ENCODE data around the gene LRSAM1.

LRSAM1 gene

DNA sequence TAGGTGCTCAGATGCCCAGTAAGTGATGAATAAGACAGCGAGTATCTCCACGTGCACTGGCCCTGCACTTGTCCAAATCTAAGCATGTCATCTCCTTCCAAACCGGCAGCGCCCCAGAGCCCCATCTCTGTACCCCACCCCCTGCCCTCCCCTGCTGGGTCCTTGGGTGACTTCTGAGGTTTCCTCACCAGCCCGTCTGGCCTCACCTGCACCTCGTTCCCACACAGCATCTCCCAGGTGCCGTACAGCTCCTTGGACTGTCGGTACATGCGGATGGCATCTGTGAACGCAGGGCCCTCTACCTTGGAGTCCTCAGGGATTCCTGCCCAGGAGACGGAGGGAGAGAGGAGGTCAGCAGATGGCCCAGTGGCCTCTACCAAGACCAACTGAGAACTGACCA lies 66.3 kb downstream of the LRSAM1 start:
- no peak for DNase-seq (ENCODE audit: low spot score)

DNA sequence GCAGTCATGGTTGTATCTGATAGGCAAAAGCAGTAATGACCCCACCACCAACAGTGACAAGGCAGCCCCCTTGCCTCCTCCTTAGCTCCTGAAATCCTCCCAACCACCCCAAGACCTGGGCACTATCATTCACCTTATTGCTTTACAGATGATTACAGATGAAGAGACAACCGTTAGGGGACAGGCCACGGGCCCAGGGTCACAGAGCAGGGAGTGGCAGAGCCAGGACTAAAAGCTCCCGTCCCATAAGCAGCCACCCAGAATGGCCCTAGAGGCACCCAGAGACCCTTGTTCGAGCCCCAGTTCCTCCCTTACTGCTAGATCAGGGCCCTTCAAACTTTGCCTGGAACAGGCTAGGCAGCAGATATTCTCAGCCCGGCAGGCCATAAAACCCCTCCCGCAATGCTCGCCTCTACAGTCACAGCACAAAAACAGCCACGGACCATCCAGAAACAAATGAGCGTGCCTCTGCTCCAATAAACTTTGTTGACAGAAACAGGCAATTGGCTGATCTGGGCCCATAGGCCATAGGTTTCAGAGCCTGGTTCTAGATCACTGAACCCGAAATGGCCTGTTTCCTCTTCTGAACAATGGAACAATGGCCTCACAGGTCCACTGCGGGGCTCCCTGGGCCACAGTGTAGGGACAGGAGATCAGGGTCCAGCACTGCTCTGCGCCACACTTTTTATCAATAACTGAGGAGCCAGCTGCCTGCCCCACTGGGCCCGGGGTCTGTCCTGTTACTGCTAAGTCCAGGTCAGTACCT lies 67.0 kb downstream of the LRSAM1 start:
- DNase-seq (ENCODE audit: low spot score): no peak

DNA sequence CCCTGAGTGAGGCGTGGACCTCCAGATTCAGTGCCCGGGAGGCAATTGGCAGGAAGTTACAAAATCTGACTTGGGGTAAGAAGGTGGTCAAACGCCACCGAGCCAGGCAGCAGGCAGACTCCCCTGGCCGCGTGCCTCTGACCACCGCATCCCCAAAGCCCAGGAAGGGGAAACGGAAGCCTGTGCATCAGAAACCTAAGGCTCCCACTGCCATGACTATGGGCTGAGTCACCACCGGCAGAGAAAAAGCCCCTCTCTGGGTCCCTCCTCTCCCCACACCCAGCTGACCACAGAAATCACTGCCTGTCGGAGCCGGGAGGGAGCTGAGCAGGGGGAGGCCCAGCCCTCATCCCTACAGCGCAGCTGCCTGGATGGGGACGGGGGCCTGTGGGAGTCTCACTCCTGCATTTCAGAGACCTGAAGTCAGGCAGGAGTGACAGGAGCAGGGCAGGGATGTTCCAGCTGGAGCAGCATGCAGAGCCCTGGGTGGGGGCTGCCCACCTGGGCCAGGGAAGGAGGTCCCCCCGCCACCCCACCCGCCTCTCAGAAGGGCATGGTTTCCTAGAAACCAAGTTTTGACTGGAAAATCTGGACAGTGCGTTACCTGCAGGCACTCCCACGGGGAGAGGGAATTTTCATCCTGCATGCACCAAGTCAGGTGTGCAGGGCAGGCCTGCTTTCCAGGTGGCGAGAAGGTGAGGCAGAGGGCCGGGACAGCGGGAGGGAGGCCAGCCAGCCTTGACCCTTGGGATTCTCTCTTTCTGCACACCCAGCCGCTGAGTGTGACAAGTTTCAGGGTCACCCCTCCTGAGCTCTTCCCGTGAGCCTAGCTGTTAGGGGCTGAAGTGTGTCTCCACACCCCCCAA lies 68.2 kb downstream of the LRSAM1 start:
- DNase-seq (ENCODE audit: low spot score): no peak

DNA sequence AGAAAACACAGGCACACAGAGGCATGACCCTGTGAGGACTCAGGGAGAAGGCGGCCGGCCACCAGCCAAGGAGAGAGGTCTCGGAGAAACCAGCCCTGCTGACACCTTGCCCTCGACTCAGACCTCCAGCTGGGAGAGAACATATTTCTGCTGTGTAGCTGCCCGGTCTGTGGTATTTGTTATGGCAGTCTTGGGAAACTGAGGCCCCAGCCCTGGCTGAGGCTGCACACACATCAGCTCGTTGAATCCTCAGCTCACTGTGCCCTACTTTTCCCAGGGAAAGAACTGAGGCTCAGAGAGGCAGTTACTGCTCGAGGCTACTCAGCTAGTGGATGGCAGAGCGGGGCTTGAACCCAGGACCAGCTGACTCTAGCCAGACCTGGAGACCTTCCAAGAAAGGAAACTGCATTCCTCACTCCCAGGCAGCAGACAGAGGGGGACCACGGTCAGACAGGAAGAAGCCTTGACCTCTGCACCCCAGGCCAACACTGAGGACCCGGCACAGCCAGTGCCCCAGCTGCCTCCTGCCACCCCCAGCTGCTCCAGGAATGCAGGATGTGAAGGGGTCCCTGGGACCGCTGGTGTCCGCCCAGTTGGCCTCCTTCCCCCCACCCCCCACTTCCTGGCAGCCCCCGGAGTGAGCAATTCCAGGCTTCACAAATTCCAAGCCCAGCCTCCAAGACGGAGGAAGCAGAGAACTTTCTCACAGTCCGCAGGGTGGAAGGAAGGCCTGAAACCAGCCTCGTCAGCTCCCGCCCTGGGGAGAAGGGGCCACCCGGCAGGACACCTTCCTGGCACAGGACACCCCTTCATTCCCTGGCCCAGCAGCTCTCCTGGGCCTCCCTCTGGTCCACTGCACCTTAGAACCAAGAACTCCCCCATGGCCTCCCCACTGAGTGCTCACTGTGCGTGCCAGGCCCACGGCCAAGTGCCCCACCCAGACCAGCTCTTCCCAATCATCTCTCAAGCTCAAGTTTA lies 69.9 kb downstream of the LRSAM1 start:
- peak; percentile 58 for DNase-seq (ENCODE audit: low spot score)

DNA sequence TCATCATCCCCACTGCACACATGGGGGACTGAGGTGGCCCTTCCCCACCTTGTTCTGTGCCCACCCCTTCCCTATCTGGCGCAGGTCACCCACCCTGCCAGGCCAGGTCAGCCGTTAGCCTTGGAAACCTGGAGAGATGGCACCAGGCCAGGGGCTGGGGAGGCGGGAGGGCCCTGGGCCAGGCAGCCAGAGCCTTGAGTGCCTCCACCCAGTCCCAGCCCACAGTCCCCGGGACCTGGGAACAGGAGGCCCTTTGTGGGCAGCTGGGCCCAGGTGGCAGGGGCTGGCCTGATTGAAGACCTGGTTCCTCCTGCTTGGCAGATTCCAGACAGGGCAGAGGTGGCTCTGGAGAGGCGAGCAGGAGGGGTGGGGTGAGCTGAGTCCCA lies 70.6 kb downstream of the LRSAM1 start:
- DNase-seq (ENCODE audit: low spot score): no peak

DNA sequence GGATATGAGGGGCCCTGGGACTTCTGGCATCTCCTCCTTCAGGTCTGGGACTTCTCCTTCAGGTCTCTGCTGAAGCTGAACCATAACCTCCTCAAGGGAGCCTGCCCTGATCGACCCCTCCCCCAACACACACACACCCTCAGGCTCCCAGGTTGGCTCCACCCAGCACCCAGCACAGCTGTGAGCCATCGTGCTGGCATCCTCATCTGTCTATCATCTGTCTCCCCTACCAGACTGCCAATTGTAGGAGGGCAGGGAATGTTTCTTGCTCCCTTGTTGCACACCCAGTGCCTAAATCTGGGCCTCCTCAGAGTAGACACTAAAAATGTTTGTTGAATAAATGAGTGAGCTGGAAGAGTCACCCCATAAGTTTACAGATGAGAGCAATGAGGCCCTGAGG lies 71.4 kb downstream of the LRSAM1 start:
- DNase-seq (ENCODE audit: low spot score): no peak

DNA sequence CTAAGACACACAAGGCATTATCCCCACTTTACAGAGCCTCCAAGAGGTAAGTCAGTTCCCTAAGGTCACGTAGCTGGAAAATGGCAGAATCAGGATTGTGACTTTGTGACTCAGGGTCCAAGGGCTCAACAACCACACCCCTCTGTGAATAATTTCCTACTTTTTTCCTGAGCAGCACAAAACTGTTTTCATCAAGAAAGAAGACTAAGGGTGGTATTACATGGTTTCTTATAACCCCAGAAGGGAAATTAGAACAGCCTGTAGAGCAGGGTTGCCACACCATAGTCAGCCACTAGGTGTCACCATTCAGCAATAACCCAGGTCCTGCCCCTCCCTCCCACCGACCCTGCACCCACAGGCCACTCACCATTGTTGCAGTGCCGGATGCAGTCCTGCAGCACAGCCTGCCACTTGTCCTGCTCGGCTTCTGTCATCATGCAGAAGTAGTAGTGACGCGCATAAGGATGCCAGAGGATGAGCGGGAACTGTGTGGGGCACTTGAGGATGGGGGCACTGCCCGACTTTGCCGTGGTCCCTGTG lies 72.1 kb downstream of the LRSAM1 start:
- no peak for DNase-seq (ENCODE audit: low spot score)

DNA sequence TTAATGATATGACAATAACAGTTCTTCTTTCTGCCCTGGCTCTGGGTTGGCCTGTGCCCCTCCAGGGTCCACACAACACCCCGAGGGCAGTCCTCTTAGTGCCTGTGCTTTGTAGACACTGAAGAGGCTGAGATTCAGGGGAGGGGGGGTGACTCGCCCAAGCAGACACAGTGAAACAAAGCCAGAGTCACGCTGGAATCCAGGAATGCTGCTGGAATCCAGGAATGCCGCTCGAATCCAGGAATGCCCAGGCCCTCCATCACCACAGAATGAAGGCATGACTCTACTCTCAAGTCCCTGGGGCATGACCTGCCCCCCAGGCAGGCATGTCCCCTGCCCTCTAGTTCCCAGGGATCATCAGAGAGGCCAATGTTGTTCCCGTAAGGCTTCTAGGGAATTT lies 73.1 kb downstream of the LRSAM1 start:
- DNase-seq (ENCODE audit: low spot score): no peak

DNA sequence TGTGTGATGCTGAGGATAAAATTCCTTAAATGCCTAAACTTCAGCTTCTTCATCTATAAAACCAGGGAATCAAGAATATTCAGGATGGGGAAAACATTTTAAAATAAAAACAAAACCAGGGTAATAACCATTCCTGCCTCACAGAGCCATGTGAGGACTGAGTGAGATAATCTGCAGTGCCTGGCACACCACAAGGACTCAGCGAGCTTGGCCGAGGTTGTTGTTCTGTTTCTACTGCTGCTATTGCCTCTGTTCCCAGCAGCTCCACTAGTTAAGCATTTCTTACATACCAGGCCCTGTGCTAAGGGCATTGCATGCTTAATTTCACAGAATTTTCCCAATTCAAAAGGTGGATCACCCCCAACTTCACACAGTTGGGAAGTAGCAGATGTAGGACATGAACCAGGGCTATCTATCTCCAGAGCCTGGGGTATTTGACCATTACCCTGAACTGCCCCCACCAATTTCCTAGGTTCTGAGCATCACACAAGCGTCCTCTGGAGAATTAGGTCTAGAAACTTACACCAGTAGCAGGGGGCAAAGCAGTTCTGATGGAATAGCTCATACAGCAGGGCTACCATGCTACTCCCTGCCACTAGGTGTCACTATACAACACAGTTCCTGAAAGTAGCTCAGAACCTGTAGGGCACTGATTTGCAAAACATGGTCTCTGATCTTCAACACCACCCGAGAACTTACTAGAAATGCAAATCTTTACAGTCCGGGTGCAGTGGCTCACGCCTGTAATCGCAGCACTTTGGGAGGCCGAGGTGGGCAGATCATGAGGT lies 74.3 kb downstream of the LRSAM1 start:
- peak; percentile 29 for DNase-seq (ENCODE audit: low spot score)

DNA sequence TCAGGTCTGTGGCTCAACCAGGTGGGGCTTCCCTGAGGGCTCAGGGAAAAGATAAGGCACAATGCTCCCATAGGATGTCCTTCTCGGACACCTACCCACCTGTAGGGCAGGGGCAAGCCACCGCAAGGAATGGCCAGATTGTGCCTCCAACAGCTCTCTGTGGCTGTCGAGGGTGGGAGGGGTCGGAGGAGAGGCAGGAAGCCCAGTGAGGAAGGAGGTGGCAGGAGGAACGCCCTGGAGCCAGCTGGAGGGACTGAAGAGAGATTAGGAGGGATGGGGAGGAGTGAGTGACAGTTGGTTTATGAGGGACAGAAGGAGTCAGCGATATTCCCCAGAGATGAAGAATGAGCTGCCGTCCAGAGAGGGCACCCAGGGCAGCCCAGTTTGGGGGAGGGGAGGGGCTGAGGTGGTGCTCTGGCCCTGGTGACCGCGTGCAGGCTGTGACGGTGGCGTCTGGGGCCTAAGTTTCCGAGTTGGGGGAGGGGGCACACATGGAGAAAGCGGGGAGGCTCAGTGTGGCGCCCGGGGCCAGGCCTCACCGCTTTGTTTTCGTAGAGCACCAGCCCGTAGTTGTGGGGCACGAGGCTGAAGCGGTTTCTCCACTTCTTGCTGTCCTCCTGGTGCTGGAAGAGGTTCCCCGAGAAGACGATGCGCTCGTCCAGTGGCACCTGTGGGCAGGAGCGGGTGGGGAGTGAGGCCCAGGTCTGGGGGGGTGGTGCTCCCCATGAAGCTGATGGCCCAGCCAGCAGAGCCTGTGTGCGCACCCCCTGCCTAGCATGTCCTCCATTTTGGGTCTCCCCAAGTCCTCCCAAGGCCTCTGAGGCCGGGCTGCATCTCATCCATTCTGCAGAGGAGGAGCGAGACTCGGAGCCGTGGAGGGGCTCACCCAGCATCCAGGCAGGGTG lies 75.6 kb downstream of the LRSAM1 start:
- DNase-seq (ENCODE audit: low spot score): no peak

DNA sequence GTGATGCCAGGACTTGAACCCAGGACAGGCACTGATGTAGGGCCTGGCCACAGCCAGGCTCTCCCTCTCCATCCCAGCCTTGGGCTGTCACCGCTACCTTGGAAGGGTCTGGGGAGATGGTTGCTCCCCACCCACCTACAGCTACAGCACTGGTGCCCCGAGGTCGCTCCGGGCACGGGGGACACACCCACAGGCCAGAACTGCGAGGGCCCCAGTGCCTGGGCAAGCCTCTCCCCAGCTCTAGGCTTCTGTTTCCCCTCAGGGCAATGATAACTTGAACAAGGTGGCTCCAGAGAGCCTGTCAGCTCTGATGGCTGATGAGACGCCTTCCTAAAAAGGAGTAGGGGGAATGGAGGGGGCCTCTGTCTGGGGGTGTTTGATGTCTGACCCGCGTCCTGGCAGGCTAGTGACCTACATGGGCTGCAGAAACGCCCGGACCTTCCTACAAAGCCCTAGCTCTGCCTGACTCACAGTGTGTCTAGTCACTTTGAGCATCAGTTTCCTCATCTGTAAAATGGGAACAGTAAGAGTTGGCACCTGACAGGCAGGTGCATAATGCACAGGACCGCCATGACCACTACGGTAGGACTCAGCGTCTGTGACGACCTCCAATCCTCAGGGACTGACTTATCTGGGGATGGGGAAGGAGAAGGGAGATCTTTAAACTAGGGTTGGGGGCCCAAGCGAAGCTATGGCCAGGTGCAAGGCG lies 76.4 kb downstream of the LRSAM1 start:
- DNase-seq (ENCODE audit: low spot score): no peak

DNA sequence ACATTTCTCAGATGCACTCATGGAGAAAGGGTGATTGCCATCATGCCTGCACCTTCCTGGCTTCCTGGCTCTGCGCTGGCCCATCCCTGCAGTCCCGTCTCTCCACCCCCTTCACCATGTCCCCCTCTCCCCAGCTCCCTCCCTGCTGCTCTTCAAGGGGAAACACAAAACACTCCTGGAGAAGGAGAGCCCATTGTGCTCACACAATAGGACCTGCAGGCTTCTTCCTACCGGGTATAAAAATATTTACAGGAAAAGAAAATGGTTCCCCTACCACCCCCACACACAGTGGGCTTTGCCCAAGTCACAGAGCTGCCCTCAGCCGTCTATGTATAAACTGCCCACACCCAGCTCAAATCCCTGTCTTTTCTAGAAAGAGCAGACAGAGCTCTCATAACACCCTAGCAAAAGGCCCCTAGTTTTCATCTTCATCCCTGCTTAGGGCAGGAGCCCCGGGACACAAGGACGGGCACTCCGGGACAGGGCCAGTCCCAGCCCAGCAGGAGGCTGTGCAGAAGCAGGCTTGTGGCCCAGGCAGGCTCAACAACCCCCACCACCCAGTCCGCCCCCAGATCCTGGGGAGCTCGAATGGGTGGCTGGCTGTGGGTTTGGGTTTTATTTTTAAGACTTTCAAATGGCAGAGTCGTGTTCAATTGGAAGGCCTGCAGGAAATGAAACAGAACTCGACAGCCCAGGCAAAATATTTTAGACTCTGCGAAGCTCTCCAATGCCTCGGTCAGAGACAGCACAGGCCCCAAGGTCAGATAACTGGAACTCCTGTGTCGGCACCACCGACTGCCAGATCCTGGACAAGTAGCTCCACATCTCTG lies 77.3 kb downstream of the LRSAM1 start:
- DNase-seq (ENCODE audit: low spot score): no peak

DNA sequence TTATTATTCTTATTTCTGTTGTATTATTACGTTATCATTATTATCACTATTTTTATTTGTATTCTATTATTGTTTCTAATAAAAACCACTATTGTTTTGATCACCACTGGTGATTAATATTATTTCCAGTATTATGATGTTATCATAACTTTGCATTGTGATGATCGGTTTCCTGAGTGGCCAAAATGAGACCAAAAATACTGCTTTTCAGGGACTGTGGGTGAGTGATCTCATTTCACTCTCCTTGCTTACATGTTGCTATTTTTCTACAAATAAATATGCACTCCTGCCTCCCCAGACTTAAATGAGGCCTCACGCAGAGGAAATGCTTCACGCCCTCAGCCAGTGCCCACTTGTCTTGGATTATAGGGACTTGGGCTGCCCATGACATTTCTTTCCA lies 78.4 kb downstream of the LRSAM1 start:
- DNase-seq (ENCODE audit: low spot score): no peak

DNA sequence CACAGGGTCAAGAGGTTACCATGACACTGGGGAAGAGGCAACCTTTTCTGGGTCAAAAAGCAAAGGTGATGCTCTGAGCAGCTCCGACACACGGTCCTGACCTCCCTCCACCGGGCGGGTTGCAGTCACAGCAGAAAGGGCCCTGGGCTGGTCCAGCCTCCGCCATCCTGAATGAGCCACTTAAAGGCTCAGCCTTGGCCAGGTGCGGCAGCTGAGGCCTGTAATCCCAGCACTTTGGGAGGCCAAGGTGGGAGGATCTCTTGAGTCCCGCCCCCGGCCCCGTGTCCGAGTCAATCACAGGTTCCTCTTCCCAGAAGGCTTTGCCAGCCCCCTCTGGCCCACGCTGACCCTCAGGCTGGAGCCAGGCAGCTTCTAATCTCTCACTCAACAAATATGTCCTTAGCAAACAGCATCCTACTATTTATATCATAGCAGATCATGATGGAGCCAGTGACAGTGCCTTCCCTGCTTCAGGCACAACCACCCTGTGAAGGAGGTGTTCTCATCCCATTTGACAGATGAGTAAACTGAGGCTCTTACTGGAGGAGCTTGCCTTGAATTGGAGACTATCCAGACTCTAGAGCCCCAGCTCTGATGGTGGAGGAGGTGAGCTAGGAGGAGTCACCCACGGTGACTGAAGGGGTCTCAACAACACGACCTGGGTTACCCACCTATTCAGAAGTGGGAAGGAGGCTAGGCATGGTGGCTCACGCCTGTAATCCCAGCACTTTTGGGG lies 79.1 kb downstream of the LRSAM1 start:
- no peak for DNase-seq (ENCODE audit: low spot score)

DNA sequence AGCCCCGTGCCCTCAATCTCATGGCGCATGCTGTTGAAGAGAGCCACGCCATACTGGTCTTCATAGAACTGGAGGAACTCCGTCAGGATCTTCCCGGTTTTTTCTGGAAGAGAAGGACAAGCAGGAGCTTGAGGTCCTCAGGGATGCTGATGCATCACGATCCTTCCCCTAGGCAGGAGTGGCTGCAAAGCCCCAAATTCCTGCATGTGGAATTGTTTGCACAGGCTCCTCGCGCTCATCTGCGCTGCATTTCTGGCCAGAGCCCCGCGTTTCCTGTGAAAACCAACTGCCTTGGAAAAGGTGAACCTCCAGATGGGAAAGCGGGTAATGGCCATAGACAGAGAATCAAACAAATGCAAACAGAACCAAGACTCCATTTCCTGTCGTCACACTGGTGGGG lies 80.4 kb downstream of the LRSAM1 start:
- DNase-seq (ENCODE audit: low spot score): no peak

DNA sequence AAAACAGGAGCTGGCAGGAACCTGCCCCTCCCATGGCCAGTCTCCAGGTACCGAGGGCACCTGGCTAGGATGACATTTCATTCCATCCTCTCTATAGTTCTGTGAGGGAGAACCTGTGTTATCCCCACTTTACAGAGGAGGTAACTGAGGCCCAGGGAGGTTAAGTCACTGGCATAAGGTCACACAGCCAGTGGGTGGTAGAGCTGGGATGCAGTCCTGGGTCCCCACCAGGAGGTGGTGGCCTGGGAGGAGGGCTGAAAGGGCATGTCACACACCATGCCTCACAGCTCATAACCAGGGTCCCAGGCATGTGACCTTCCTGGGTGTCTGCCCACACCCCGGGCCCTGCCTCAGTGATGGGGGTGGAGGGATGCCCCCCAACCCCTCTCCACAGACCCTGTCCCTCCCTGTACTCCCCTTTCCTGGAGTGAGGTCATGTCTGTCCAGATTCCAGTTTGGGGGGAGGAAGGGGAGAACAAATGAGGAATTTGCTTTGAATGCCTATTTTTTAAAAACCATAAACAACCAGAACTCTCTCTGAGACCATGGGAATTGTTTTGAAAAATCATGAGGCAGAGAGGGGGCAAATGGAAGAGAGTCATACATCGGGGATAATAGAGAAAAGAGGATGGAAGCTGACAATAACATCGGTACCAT lies 83.1 kb downstream of the LRSAM1 start:
- no peak for DNase-seq (ENCODE audit: low spot score)

DNA sequence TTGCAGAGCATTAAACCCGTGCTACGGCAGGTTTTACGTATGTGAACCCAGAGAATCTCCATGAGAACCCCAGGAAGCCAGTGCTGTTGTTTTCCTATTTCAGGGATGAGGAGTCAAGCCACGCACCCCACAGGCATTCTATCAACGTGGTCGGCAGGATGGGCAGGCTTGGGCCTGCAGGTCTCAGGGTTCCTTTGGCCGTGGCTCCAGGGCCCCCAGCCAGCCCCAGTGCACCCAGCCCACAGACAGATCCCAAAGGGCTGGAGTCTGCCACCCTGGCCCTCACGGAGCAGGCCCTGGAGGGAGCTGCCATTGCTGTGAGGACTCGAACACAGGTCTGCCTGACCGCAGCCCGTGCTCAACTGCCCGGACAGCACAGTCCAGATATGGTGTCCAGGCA lies 83.6 kb downstream of the LRSAM1 start:
- no peak for DNase-seq (ENCODE audit: low spot score)

Data from hematopoietic multipotent progenitor cell treated with erythropoietin and hydrocortisone succinate and interleukin-3 and kit ligand, for 15 days (in vitro differentiated cells).